Spleen (tissue), 7 donors: Measurements from ENCODE around the gene PTPRG.

Experiments used
- CTCF ChIP-seq, 11 experiments: fragments of 200-600 bp in 7 of 11; fragments of 450-650 bp in 4 of 11; sonication (generic) in 4 of 11; IDR thresholded peaks in 8 of 11; conservative IDR thresholded peaks in 3 of 11; 1 replicate in 7 of 11; 2 replicates in 4 of 11; pipeline versions ENCODE4 v1.4.0 to v1.8.0; 2016 to 2021; ENCODE audit warnings: antibody characterized with exemption in 11 of 11, inconsistent platforms in 4 of 11, mild to moderate bottlenecking in 1 of 11
- POLR2A ChIP-seq, 3 donors: fragments of 450-650 bp; IDR thresholded peaks; one replicate each; pipeline ENCODE4 v1.5.1; 2017; ENCODE audit warnings: antibody characterized with exemption in 3 of 3, mild to moderate bottlenecking in 1 of 3
- POLR2AphosphoS5 ChIP-seq, 3 donors: sonication (generic); formaldehyde crosslinking; IDR thresholded peaks; one replicate each; pipeline ENCODE4 v1.5.1; 2017; ENCODE audit warnings: antibody characterized with exemption in 3 of 3
- donor health status: DM: no; HTN: no; CAD: no; lungs with moderate emphysema.
- donor health status: DM: no; HTN: no; CAD: no.
- donor health status: DM: no; HTN: no; CAD: no.

GRCh38 chr3:62154457-62155148, 593.2 kb downstream of the PTPRG start:
- TF ChIP-seq CTCF (IDR thresholded peaks at IDR 0.05 in 8 of 11, conservative IDR thresholded peaks at IDR 0.05 in 3 of 11) (no peak), POLR2A (IDR thresholded peaks at IDR 0.05) (no peak), POLR2AphosphoS5 (IDR thresholded peaks at IDR 0.05) (no peak)
